ENCODE measurements around the gene SDCBP2. TPM values are rescaled to one million over a fixed set of nuclear protein-coding genes. Genes with fewer than 3 reads are reported as not detected.

The SDCBP2 gene
- total and polyA plus RNA-seq, 2 donors from 2014 or later: 10.3 to 18.3 TPM

DNA sequence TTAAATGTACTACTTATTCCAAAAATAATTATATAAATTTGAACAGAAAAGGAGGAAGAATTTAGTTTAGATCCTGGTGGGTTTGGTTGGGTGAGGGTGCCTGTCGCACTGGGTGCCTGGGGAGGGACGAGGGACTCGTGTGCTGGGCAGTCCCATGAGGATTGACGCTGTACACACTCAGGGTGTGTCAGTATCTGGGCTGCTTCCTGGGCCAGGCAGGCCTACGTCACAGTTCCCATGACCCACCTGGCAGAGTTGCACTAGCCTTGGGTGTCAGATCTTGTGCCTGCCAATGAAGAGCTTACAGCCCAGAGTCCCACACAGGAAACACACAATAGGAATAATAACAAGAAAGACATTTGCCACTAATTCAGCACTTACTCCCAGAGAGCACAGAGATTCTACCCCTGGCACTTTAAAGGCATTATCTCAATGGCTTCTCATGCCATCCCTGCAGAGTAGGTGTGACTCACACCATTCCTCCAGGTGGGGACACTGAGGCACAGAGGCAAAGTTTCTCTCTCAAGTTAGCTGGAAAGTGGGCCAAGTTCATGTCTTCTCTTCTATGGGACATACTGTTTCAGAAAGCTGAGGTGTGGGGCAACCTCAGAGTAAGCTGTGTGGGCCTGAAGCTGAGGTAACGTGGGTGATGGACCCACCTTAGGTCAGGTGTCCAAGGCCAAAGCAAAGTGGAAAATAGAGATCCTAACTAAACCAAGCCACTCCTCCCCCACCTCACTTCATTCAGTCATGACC, 1.3 kb upstream of the SDCBP2 start:
- Histone ChIP-seq H3K27ac (ENCODE audit: low read depth in 2 of 2, low read length in 2 of 2) (peak overlapping the region; percentile 67 to 99), H3K9me3 (ENCODE audit: control insufficient read depth in 2 of 3, insufficient read depth in 1 of 3, low read length in 3 of 3) (no peaks in the 10 kb centered on the region), H3K9ac (ENCODE audit: low read length in 3 of 3) (no peak overlapping the region), H3K4me1 (ENCODE audit: control insufficient read depth in 2 of 3, insufficient read depth in 2 of 3, low read depth in 1 of 3, low read length in 3 of 3) (peaks cover 5 to 46% (median 45%) of the 10 kb centered on the region in 3 donors), H3K4me3 (ENCODE audit: low read length in 3 of 3) (no peak overlapping the region), H3K36me3 (ENCODE audit: control insufficient read depth in 2 of 3, insufficient read depth in 3 of 3, low read length in 3 of 3) (no peaks in the 10 kb centered on the region), H3K27me3 (ENCODE audit: control insufficient read depth, insufficient read depth, low read length) (no peaks in the 10 kb centered on the region)
- peak in 1 of 5 donors; percentile 22 for DNase-seq
- TF ChIP-seq, protein P1, sequence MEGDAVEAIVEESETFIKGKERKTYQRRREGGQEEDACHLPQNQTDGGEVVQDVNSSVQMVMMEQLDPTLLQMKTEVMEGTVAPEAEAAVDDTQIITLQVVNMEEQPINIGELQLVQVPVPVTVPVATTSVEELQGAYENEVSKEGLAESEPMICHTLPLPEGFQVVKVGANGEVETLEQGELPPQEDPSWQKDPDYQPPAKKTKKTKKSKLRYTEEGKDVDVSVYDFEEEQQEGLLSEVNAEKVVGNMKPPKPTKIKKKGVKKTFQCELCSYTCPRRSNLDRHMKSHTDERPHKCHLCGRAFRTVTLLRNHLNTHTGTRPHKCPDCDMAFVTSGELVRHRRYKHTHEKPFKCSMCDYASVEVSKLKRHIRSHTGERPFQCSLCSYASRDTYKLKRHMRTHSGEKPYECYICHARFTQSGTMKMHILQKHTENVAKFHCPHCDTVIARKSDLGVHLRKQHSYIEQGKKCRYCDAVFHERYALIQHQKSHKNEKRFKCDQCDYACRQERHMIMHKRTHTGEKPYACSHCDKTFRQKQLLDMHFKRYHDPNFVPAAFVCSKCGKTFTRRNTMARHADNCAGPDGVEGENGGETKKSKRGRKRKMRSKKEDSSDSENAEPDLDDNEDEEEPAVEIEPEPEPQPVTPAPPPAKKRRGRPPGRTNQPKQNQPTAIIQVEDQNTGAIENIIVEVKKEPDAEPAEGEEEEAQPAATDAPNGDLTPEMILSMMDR (IDR thresholded peaks at IDR 0.05; ENCODE audit: borderline replicate concordance, extremely low read depth, insufficient read depth): no peak
- FAIRE-seq: no peak
- intact Hi-C loops (cut with DNase I): no loop called here

- Histone ChIP-seq H3K4me3 (ENCODE audit: low read length in 3 of 3) (peak overlapping the region in 1 of 3 donors; percentile 32), H3K27ac (ENCODE audit: low read depth in 2 of 2, low read length in 2 of 2) (peak overlapping the region; percentile 99), H3K4me1 (ENCODE audit: control insufficient read depth in 2 of 3, insufficient read depth in 2 of 3, low read depth in 1 of 3, low read length in 3 of 3) (peaks cover 5 to 52% (median 49%) of the 10 kb centered on the region in 3 donors), H3K9me3 (ENCODE audit: control insufficient read depth in 2 of 3, insufficient read depth in 1 of 3, low read length in 3 of 3) (no peaks in the 10 kb centered on the region), H3K36me3 (ENCODE audit: control insufficient read depth in 2 of 3, insufficient read depth in 3 of 3, low read length in 3 of 3) (no peaks in the 10 kb centered on the region), H3K9ac (ENCODE audit: low read length in 3 of 3) (peak overlapping the region in 1 of 3 donors; percentile 59), H3K27me3 (ENCODE audit: control insufficient read depth, insufficient read depth, low read length) (no peaks in the 10 kb centered on the region)
- intact Hi-C loops (cut with DNase I): no loop called here
- peak in 2 of 5 donors; percentile 8 to 32 for DNase-seq
- no peak for FAIRE-seq
- TF ChIP-seq, protein P1 (IDR thresholded peaks at IDR 0.05; ENCODE audit: borderline replicate concordance, extremely low read depth, insufficient read depth): no peak
Observed at GRCh38 chr20:1327827-1328679, 886 bp downstream of the SDCBP2 start.

DNA sequence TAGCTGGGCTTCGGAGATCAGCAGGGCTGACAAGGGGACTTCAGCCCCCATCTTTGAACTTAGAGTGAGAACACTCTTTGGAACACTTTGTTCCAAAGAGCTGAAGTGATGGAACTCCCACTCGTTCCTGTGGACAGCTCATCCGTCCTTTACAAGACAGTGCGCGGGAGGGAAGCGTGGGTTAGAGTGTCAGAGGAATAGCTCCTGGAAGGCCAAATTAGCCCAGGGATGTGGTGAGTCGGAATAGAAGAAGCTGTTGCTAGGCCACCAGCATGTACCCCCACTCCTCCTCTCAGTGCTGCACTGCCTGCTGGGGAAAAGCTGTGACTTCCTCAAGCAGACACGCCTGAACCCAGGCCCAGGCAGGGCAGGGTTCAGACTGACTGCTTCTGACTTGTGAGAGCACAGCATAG, 1.7 kb downstream of the SDCBP2 start:
- Histone ChIP-seq H3K4me3 (ENCODE audit: low read length in 3 of 3) (peak overlapping the region in 1 of 3 donors; percentile 11), H3K36me3 (ENCODE audit: control insufficient read depth in 2 of 3, insufficient read depth in 3 of 3, low read length in 3 of 3) (no peaks in the 10 kb centered on the region), H3K9ac (ENCODE audit: low read length in 3 of 3) (peak overlapping the region in 1 of 3 donors; percentile 59), H3K27ac (ENCODE audit: low read depth in 2 of 2, low read length in 2 of 2) (peak overlapping the region; percentile 99), H3K4me1 (ENCODE audit: control insufficient read depth in 2 of 3, insufficient read depth in 2 of 3, low read depth in 1 of 3, low read length in 3 of 3) (peaks cover 5 to 52% (median 50%) of the 10 kb centered on the region in 3 donors), H3K9me3 (ENCODE audit: control insufficient read depth in 2 of 3, insufficient read depth in 1 of 3, low read length in 3 of 3) (no peaks in the 10 kb centered on the region), H3K27me3 (ENCODE audit: control insufficient read depth, insufficient read depth, low read length) (no peaks in the 10 kb centered on the region)
- peak in 4 of 5 donors; percentile 10 to 48 (median 34) for DNase-seq
- intact Hi-C loops (cut with DNase I): no loop called here
- no peak for FAIRE-seq
- TF ChIP-seq, protein P1 (IDR thresholded peaks at IDR 0.05; ENCODE audit: borderline replicate concordance, extremely low read depth, insufficient read depth): no peak

Data from kidney (tissue), 14 donors.